ENCODE data around the gene PLA2G7.

DNA sequence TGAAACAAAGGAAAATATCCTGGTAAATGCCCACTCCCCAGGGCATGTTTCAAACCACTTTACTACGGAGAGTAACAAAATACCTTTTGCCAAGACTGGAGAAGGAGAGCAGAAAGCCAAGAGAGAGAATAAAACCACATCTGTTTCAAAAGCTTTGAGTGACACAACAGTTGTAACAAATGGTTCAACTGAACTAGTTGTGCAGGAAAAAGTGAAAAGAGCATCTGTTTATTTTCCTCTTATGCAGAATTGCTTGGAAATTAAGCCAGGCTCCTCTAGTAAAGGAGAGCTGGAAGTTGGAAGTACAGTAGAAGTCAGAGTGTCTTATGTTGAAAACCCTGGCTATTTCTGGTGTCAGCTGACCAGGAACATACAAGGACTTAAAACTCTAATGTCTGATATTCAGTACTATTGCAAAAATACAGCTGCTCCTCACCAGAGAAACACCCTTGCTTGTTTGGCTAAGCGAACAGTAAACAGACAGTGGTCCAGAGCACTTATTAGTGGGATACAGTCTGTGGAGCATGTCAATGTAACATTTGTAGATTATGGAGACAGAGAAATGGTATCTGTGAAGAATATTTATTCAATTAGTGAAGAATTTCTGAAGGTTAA, 44.9 kb downstream of the PLA2G7 start:
- TF ChIP-seq POLR2A (IDR thresholded peaks at IDR 0.05) (no peak), CTCF (IDR thresholded peaks at IDR 0.05) (no peak)
